Loucy (cell line): Measurements from ENCODE around the gene MDM4.

ENCODE experiments used
- EZH2phosphoT487 ChIP-seq: fragments of 200-600 bp; IDR thresholded peaks from 2 replicates; pipeline ENCODE4 v1.6.1; 2018; ENCODE audit warnings: antibody characterized with exemption, mild to moderate bottlenecking, moderate library complexity, borderline replicate concordance
- TF ChIP-seq, protein P1 (sequence below): fragments of 200-600 bp; sonication (generic); conservative IDR thresholded peaks from 2 replicates; pipeline ENCODE4 v1.5.1; 2014; ENCODE audit warnings: mild to moderate bottlenecking, antibody characterized with exemption, low read length

DNA sequence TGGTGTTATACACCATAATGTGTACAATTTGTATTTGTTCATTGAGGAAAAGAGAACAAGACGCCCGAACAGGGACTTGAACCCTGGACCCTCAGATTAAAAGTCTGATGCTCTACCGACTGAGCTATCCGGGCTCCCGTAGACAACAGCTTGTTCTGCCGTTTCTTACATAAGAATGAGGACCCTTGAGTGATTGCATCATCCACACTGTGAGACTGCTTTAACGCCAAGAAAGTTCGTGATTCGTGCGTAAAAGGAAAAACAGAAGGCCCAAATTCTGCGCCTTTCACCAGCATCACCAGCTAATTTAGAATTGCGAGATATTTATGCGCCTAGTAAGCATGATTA is 9.3 kb upstream of the MDM4 start:
- TF ChIP-seq, protein P1, sequence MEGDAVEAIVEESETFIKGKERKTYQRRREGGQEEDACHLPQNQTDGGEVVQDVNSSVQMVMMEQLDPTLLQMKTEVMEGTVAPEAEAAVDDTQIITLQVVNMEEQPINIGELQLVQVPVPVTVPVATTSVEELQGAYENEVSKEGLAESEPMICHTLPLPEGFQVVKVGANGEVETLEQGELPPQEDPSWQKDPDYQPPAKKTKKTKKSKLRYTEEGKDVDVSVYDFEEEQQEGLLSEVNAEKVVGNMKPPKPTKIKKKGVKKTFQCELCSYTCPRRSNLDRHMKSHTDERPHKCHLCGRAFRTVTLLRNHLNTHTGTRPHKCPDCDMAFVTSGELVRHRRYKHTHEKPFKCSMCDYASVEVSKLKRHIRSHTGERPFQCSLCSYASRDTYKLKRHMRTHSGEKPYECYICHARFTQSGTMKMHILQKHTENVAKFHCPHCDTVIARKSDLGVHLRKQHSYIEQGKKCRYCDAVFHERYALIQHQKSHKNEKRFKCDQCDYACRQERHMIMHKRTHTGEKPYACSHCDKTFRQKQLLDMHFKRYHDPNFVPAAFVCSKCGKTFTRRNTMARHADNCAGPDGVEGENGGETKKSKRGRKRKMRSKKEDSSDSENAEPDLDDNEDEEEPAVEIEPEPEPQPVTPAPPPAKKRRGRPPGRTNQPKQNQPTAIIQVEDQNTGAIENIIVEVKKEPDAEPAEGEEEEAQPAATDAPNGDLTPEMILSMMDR, result no peak
- no peak for TF ChIP-seq EZH2phosphoT487
